Right forelimb (tissue), 1 donor: Measurements from ENCODE around the gene GTF3C4.

Experiments
- DNase-seq: peaks from one replicate; pipeline ENCODE4 v3.0.0-alpha.2; 2018

Gene GTF3C4

DNA sequence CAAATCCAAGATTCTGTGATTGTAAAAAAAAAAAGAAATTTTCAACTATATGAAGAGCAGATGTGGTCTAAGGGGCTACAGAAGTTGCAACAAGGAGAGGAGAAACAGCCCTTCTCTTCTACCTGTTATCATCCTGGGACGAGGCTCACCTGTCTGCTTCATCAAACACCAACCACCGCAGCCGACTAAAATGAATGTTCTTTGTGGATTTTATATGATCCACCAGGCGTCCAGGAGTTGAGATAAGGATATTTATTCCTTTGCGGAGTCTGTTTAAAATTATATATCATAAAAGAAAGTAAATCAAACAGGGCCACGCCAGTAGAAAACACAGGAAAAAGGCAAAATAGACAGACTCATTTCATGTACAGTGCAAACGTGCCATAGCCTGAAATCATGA is 22.0 kb upstream of the GTF3C4 start:
- DNase-seq, result no peak

- no peak for DNase-seq
Measured at GRCh38 chr9:132648685-132649084, 21.6 kb upstream of the GTF3C4 start.

DNA sequence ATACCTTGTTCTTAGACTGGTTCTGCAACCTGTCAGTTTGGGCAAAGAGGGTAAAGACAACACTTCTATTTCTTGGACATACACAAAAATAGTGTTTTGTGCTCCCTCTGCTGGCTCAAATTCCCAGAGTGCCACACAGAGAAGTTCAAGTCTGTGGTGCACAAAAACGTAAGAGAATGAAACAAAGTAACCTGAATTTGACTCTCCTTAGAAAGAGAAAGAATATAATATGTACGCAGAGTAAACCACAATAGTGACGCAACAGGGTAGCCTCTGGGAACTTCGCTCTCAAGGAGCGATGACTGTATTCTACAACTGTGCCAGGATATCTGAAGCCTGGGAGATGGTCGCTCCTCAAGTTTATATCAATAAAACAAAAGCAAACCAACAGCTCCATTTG is 19.0 kb upstream of the GTF3C4 start:
- no peak for DNase-seq

DNA sequence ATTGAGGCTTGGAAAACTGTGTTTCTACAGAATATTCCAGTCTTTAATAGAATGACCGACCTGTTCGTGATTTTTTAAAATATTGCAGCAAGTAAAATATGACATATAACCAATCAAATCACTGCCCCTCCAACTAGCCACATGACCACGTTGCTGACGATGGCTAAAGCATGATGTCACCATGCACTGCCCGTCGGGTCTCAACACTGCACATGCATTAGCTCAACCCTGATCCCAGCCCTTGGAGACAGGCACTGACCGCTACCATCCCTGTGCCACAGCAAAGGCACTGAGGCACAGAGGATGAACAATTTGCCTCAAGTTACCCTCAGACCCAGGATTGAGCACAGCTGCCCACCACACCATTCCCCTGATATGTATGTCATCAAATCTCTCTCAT is 14.0 kb upstream of the GTF3C4 start:
- no peak for DNase-seq

GRCh38 chr9:132662152-132662945 is 7.9 kb upstream of the GTF3C4 start:
- no peak for DNase-seq

GRCh38 chr9:132663117-132663516 is 7.1 kb upstream of the GTF3C4 start:
- DNase-seq, result no peak

GRCh38 chr9:132663851-132664250 is 6.4 kb upstream of the GTF3C4 start:
- no peak for DNase-seq

GRCh38 chr9:132669319-132669697 is 956 bp upstream of the GTF3C4 start:
- DNase-seq, result no peak

DNA sequence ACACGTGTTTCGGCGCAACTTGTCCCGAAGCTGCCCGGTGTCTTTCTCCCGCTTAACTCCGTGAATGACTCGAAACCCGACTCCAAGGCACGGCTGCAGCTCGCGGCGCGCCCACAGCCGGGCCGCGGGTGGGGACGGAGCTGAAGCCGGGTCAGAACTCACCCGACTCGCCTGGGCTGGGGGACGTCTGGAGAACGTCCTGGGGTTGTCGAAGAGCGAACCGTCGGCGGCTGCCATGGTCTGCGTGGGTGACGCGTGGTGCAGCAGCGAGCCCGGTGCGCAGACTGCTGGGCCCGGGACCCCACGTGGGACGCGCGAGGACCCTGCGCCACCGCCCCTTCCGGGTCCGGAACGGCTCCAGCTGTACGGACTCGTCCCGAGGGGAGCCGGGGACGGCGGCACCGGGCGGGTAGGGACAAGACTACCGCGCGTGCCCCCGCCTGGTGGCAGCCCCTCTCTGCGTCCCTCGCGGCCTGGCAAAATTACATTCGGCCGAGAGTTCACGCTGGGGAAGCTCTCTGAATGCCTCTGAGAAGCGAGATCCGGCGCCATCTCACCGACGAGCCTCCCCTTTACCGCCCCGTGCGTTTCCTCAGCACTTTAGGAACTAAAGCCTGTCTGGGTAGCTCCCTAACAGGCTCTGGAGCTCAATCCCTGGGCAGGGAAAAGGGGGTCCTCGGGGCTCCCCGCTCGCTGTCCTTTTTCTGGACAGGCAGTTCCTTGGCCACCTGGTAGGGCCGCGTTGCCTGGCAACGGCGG is 387 bp upstream of the GTF3C4 start, which contains the start of gene DDX31:
Gene DDX31, minus strand, starts transcription at position 286 of the 759 bp plus-strand sequence. Its CDS starts 49 bp downstream, at position 237.
- peak; percentile 94 for DNase-seq

GRCh38 chr9:132671620-132672412 is 1.6 kb downstream of the GTF3C4 start:
- no peak for DNase-seq

DNA sequence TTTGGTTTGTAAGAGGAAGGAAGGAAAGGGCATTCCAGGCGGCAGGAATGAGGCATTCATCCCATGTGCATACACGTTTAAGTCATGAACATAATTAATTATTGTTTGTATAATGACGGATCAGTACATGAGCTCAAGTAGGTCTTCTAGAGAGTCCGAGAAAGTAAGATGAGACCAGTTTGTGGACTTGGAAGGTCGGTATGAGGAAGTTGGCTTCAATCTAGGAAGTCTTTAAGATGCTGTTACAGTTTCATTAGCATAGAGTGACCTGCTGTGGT is 2.1 kb downstream of the GTF3C4 start:
- DNase-seq, result no peak

- DNase-seq, result no peak
Measured at GRCh38 chr9:132673355-132673754, 3.1 kb downstream of the GTF3C4 start.

DNA sequence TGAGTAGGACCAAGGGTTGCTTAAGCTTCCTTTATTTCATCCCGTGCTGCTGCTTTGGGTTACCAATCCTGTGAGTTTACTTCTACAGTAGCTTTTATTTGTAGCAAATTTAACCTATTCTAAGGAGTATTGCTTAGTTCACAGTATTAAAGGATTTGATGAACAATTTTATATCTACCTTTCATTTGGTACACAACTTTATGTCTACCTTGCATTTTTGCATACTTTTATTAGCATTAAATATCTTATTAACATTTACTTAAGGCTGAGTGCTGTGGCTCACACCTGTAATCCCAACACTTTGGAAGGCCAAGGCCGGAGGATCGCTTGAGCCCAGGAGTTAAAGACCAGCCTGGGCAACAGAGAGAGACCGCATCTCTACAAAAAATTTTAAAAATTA is 4.2 kb downstream of the GTF3C4 start:
- DNase-seq, result no peak

- DNase-seq, result no peak
Measured at GRCh38 chr9:132677976-132678375, 7.7 kb downstream of the GTF3C4 start.

GRCh38 chr9:132679946-132680625 is 9.8 kb downstream of the GTF3C4 start:
- DNase-seq, result no peak

DNA sequence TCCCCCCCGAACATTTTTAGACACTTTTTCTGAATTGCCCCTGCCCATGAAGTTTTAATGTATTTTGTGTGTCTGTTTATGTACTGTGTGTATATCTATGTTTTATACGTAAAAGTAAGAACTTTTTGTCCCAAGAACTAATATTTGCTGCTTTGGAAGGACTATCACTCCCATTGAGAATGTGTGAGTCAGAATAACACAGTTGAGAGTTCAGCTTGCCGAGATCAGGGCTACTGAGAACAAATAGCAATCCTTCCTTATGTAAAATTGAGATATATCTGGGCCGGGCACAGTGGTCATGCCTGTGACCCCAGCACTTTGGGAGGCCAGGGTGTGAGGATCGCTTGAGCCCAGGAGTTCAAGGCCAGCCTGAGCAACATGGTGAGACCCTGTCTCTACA is 11.3 kb downstream of the GTF3C4 start:
- DNase-seq, result no peak

DNA sequence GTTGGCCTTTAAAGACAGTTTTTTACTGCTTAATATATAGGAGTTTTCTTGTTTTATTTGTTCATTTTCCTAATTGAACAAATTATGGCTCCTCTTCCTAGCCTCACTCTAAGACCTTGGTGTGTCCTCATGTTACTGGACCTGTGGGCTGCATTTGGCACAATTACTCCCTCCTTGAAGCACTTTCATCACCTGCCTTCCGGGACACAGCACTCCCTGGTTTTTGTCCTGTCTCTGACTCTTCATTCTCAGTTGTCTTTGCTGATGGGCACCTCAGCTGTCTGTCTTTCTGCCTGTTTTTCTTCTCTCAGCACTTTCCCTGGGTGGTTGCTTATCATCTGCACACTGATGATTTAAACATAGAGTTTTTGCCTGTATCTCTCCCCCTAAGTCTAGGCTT is 13.6 kb downstream of the GTF3C4 start:
- DNase-seq, result no peak

DNA sequence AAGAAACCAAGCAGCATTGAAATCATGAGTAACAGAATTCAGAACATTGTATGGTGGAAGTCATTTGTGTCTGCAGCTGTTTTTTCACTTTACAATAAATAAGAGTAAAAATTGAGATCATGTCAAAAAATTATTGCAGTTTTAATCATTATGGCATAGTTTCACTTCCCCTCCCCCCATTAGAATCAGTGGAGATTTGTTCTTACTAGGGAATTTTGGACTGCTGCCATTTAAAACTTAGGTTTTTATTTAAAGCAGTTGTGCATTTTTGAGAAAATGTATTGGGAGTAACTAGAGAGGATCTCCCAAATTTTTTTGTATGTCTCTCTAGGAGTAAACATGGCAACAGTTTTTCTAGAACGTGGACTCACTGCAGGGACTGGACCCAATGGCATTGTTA is 20.4 kb downstream of the GTF3C4 start:
- DNase-seq, result no peak

GRCh38 chr9:132694144-132694543 is 23.9 kb downstream of the GTF3C4 start:
- no peak for DNase-seq

DNA sequence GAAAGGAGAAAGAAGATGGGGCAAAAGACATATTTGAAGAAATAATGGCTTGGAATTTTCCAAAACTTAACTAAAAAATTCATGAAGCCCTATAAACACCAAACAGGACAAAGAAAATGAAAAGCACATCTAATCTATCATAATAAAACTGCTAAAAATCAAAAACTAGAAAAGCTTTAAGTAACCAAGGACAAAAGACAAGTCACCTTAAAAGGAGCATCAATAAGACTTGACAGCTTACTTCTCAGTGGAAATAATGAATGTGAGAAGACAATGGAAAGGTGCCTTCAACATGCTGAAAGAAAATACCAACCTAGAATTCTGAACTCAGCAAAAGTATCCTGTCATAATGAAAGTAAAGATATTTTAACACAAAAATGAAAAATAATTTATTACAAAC is 27.0 kb downstream of the GTF3C4 start:
- DNase-seq, result no peak

GRCh38 chr9:132698989-132699388 is 28.7 kb downstream of the GTF3C4 start:
- DNase-seq, result no peak

DNA sequence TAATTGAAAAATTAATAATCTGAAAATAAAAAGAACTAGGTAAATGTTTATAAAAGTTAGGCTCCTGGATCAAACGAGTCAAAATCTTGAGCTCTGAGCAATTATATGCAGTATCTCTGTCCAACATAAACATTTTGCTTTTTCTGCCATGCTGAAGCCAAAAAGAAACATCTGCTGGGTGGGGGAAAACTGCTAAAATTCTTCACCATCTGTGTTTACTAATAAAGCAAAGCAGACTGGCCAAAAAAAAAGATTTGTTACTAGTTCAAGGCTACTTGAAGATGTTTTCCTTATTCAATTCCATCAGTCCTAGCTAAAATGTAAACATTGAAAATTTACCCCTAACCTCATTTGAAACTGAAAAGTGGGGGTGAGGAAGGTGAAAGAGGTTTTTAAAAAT is 29.7 kb downstream of the GTF3C4 start:
- DNase-seq, result no peak

DNA sequence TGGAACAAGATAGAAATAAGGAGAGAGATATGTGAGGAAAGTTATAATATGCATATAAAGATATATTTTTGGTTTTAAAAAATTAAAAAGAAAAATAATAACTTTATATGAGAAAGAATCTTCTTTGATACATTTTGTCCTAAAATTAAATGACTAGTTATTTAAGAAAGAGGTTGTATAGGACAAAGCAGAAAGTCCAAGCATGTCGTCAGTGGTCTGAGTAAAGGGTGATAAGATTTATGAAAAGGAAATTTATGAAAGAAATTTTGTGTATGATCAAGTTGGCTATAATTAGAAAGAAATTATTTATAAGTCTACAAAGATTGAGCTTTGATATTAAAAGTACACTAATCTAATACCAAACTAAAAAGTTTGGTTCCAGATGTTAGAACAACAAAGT is 32.0 kb downstream of the GTF3C4 start:
- DNase-seq, result no peak
